Measurements from ENCODE around the gene POLR1G.
"Not testable (repeated sequence)": the region's sequence is repeated elsewhere in the genome, so short reads cannot be mapped to it uniquely, and the experiment has no call there.

Gene POLR1G

GRCh38 chr19:45423033-45423588 is 16.7 kb downstream of the POLR1G start:
- DNase-seq: no peak

GRCh38 chr19:45423589-45424190 is 17.2 kb downstream of the POLR1G start, which contains the start of gene ERCC1:
Gene ERCC1, minus strand, starts transcription at chr19:45423917. Its CDS starts 543 bp downstream, at chr19:45423374.
- DNase-seq: peak; percentile 92

- peak; percentile 59 for DNase-seq
Observed at GRCh38 chr19:45424191-45425058, 18.0 kb downstream of the POLR1G start.

GRCh38 chr19:45428384-45429231 is 22.2 kb downstream of the POLR1G start:
- peak; percentile 44 for DNase-seq

GRCh38 chr19:45429896-45430295 is 23.5 kb downstream of the POLR1G start:
- not testable (repeated sequence) for DNase-seq

GRCh38 chr19:45431008-45431407 is 24.6 kb downstream of the POLR1G start:
- DNase-seq: not testable (repeated sequence)

- DNase-seq: not testable (repeated sequence)
Observed at GRCh38 chr19:45432543-45432942, 26.1 kb downstream of the POLR1G start.

GRCh38 chr19:45437328-45437727 is 30.9 kb downstream of the POLR1G start:
- no peak for DNase-seq

- no peak for DNase-seq
Observed at GRCh38 chr19:45439190-45439568, 32.7 kb downstream of the POLR1G start.

GRCh38 chr19:45439569-45440258 is 33.3 kb downstream of the POLR1G start:
- peak; percentile 89 for DNase-seq

- no peak for DNase-seq
Observed at GRCh38 chr19:45440259-45440638, 33.8 kb downstream of the POLR1G start.

GRCh38 chr19:45440873-45441654 is 34.6 kb downstream of the POLR1G start:
- no peak for DNase-seq

- DNase-seq: no peak
Observed at GRCh38 chr19:45442408-45442777, 35.9 kb downstream of the POLR1G start.

GRCh38 chr19:45442778-45443461 is 36.5 kb downstream of the POLR1G start:
- peak; percentile 92 for DNase-seq

- DNase-seq: peak; percentile 87
Observed at GRCh38 chr19:45443462-45444317, 37.2 kb downstream of the POLR1G start.

- DNase-seq: peak; percentile 94
Observed at GRCh38 chr19:45444318-45445041, 38.0 kb downstream of the POLR1G start.

GRCh38 chr19:45445139-45445538 is 38.7 kb downstream of the POLR1G start:
- no peak for DNase-seq

- DNase-seq: no peak
Observed at GRCh38 chr19:45446295-45446694, 39.9 kb downstream of the POLR1G start.

- DNase-seq: no peak
Observed at GRCh38 chr19:45446944-45447343, 40.5 kb downstream of the POLR1G start.

Measured in CD4-positive, alpha-beta T cell treated with Interleukin-15 for 1 hour (primary cell).